Pulmonary artery endothelial cell (primary cell): Measurements from ENCODE around the gene NDUFS4. TPM values are rescaled to one million over a fixed set of nuclear protein-coding genes. Genes with fewer than 3 reads are reported as not detected.
A peak's percentile ranks its signal among the peaks of the same experiment; 100 is the strongest.
"Not testable (repeated sequence)": the region's sequence is repeated elsewhere in the genome, so short reads cannot be mapped to it uniquely, and the experiment has no call there.

Experiments used
- DNase-seq: peaks from one replicate; pipeline ENCODE4 v3.0.0-alpha.2; 2011; ENCODE audit warnings: low read depth, low spot score
- total RNA-seq: library from RNA; depleted of rRNA; stranded (reverse); fragments of >200 nt; gene quantifications from 2 replicates; pipeline ENCODE4 v1.2.3, GENCODE V29; 2014

The NDUFS4 gene
- 93.8 and 118 TPM in 2 replicates for total RNA-seq

GRCh38 chr5:53560506-53561191 lies at the start of gene NDUFS4:
TSS of gene NDUFS4 (plus strand) at chr5:53560639. CDS start at chr5:53560663, 24 bp downstream.
- DNase-seq: peak; percentile 71

- no peak for DNase-seq
Observed at GRCh38 chr5:53512539-53512938, 47.9 kb upstream of the NDUFS4 start.

GRCh38 chr5:53515988-53516387 lies 44.5 kb upstream of the NDUFS4 start:
- DNase-seq: no peak

GRCh38 chr5:53520813-53521212 lies 39.6 kb upstream of the NDUFS4 start:
- DNase-seq: no peak

GRCh38 chr5:53537711-53538110 lies 22.7 kb upstream of the NDUFS4 start:
- no peak for DNase-seq

- not testable (repeated sequence) for DNase-seq
Observed at GRCh38 chr5:53540739-53541138, 19.7 kb upstream of the NDUFS4 start.

GRCh38 chr5:53541859-53542258 lies 18.6 kb upstream of the NDUFS4 start:
- DNase-seq: no peak

- DNase-seq: no peak
Observed at GRCh38 chr5:53542926-53543325, 17.5 kb upstream of the NDUFS4 start.

GRCh38 chr5:53543401-53543800 lies 17.0 kb upstream of the NDUFS4 start:
- DNase-seq: no peak

GRCh38 chr5:53545744-53546143 lies 14.7 kb upstream of the NDUFS4 start:
- DNase-seq: no peak

GRCh38 chr5:53547226-53547625 lies 13.2 kb upstream of the NDUFS4 start:
- no peak for DNase-seq

GRCh38 chr5:53548501-53548900 lies 11.9 kb upstream of the NDUFS4 start:
- not testable (repeated sequence) for DNase-seq

- no peak for DNase-seq
Observed at GRCh38 chr5:53549792-53550191, 10.6 kb upstream of the NDUFS4 start.

GRCh38 chr5:53552561-53552960 lies 7.9 kb upstream of the NDUFS4 start:
- no peak for DNase-seq

GRCh38 chr5:53554444-53554843 lies 6.0 kb upstream of the NDUFS4 start:
- DNase-seq: no peak

- no peak for DNase-seq
Observed at GRCh38 chr5:53555160-53555559, 5.3 kb upstream of the NDUFS4 start.

GRCh38 chr5:53556001-53556400 lies 4.4 kb upstream of the NDUFS4 start:
- DNase-seq: no peak

- DNase-seq: no peak
Observed at GRCh38 chr5:53557386-53557785, 3.1 kb upstream of the NDUFS4 start.

GRCh38 chr5:53558966-53559365 lies 1.5 kb upstream of the NDUFS4 start:
- DNase-seq: no peak

- DNase-seq: no peak
Observed at GRCh38 chr5:53560028-53560427, 411 bp upstream of the NDUFS4 start.

GRCh38 chr5:53568401-53568800 lies 8.0 kb downstream of the NDUFS4 start:
- DNase-seq: no peak

- no peak for DNase-seq
Observed at GRCh38 chr5:53568871-53569270, 8.4 kb downstream of the NDUFS4 start.

- peak; percentile 1 for DNase-seq
Observed at GRCh38 chr5:53569453-53569852, 9.0 kb downstream of the NDUFS4 start.

- no peak for DNase-seq
Observed at GRCh38 chr5:53571403-53571802, 11.0 kb downstream of the NDUFS4 start.
